Activated T-cell treated with anti-CD3 and anti-CD28 coated beads, Interleukin-2, amount 50 U/mL, for 48 hours (primary cell): Measurements from ENCODE around the gene LAMTOR4.
"Not testable (repeated sequence)": the region's sequence is repeated elsewhere in the genome, so short reads cannot be mapped to it uniquely, and the experiment has no call there.

Experiments used
- DNase-seq, 2 experiments: peaks; one replicate each; pipeline ENCODE4 v3.0.0-alpha.2; 2020

LAMTOR4 gene

GRCh38 chr7:100173806-100174495 is 25.2 kb downstream of the LAMTOR4 start:
- DNase-seq, result no peak

DNA sequence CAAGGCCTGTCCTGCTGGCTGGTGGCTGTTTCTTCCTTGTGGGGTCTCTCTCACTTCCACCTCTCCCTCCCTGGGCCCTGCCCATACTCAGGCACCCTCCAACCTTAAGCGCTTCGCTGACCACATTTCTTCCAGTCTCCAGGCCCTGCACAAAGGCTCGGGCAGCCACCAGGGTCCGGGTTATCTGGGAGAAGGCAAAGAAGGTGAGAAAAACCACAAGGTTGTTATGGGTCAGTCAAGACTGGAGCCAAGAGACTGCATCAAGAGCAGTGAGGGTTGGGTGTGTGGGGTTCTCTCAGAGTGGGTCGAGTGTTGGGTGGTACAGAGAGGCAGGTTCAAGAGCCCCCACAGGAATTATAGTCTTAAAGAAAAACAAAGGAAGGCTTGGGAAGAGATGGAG is 25.9 kb downstream of the LAMTOR4 start:
- DNase-seq, result no peak

DNA sequence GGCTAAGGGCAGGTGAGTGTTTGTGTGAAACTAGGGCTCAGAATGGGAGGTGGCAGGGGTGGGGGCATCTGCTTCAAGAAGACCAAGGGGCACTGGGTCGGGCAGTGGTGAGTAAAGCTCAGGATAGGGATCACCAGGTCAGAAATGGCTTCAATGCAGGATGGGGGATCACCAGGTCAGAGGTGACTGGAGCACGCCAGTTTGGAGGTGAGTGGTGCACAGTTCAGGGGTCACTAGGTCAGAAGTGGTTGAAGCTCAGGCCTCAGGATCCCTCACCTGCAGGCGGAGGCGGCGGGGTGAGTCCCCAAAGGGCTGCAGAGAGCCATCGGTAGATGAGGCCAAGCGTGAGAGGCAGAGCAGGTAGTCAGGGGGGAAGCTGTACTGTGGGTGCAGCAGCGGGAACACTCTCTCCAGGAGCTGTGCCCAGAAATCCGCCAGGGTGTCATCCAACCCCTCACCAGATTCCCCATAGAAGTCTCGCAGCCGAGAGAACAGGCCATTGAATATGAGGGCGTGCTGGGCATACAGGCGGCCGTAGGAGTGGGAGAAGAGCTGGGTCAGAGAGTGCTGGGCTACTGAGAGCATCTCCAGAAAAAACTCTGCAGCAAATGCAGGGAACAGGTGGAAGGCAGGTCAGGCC is 26.7 kb downstream of the LAMTOR4 start:
- DNase-seq, result no peak

GRCh38 chr7:100176096-100177044 is 27.7 kb downstream of the LAMTOR4 start:
- DNase-seq, result no peak

DNA sequence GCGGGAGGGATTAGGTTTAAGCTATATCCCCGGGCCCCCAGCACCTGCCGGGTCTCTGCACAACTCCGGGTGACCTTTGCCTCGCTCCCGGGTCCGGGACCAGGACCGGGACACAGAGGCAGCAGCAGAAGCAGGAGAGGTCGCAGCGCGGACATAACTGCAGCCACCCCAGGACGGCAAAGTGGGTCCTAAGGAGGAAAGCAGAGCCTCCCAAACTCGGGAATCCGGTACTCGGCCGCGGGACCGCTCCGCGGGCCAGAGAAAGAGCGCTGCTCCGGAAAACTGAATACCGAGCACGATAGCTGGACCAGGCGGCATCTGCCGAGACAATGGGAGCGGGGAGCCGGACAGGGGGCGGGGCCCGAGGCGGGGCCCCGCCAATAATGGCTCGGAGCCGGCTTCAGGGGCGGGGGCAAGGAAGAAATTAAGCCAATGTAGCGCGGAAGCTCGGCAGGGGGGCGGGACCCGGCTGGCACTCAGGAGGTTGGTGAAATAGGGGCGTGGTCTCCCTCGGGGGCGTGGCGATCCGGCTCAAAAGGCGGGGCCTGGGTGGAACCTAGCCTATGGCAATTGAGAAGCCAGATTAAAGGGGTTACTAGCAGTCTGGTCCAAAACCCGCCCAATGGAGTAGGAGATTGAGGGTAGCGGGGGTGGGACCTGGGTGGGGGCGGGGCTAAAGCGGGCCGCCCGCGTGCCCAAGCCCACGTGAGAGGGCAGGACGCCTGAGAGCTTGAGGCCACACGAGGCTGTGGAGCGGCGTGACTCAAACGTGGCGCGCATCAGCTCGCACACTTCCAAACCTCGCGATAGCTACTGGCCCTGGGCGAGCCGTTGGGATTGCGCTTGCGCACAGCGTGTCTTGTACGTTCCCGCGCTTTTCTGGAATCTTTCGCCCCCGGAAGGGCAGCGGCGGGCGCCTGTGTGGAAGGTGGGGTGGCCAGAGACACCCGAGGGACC is 28.6 kb downstream of the LAMTOR4 start, which contains the start of the genes GPC2 and STAG3:
Gene GPC2, minus strand, starts transcription at position 337 of the 957 bp plus-strand sequence. Its CDS starts 182 bp downstream, at position 155.
Gene STAG3, plus strand, starts transcription at position 874 of the 957 bp plus-strand sequence. CDS start 2,639 bp downstream, outside the sequence.
- peak; percentile 100 for DNase-seq

GRCh38 chr7:100180084-100180483 is 31.4 kb downstream of the LAMTOR4 start:
- DNase-seq, result not testable (repeated sequence)

DNA sequence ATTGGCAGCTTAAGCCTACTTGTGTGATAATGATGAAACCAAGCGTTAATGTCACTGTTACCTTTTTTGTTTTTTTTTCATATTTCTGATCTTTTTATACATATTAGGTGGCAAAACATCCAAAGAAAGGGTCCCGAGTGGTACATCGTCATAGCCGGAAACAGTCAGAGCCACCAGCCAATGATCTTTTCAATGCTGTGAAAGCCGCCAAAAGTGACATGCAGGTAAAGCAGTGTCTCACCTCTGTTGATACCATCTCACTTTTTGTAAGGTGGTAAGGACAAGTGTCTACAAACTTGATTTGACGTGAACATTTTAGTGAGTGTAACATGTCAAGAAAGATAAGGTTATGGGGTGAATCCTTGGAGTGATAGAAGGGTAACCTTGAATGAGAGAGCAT is 33.9 kb downstream of the LAMTOR4 start:
- not testable (repeated sequence) for DNase-seq

GRCh38 chr7:100183090-100183489 is 34.4 kb downstream of the LAMTOR4 start:
- not testable (repeated sequence) for DNase-seq

- DNase-seq, result no peak
Observed at GRCh38 chr7:100185726-100186125, 37.0 kb downstream of the LAMTOR4 start.

- no peak for DNase-seq
Observed at GRCh38 chr7:100189061-100189460, 40.3 kb downstream of the LAMTOR4 start.

GRCh38 chr7:100190048-100190711 is 41.5 kb downstream of the LAMTOR4 start:
- no peak for DNase-seq

DNA sequence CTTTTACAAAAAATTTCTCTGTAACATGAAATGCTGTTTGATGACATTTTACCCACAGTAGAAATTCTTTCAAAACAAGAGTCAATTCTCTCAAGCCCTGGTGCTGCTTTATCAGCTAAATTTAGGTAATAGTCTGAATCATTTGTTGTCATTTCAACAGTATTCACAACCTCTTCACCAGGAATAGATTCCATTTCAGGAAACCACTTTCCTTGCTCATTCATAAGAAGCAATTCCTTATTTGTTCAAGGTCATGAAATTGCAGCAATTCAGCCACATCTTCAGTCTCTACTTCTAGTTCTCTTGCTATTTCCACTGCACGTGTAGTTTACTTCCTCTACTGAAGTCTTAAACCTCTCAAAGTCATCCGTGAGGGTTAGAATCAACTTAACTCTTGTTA is 43.1 kb downstream of the LAMTOR4 start:
- DNase-seq, result no peak

DNA sequence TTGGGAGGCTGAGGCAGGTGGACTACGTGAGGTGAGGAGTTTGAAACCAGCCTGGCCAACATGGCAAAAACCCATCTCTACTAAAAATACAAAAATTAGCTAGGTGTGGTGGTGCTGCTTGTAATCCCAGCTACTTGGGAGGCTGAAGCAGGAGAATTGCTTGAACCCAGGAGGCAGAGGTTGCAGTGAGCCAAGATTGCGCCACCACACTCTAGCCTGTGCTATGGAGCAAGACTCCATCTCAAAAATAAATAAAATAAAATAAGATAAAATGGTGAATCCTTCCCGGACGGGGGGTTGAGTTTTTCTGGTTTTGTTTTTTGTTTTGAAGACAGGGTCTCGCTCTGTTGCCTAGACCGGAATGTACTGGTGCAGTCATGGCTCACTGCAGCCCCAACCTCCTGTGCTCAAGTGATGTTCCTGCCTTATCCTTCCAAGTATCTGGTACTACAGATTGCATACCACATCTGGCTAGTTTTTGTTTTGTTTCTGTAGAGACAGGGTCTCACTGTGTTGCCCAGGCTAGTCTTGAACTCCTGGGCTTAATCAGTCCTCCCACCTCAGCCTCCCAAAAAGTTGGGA is 43.7 kb downstream of the LAMTOR4 start:
- not testable (repeated sequence) for DNase-seq

DNA sequence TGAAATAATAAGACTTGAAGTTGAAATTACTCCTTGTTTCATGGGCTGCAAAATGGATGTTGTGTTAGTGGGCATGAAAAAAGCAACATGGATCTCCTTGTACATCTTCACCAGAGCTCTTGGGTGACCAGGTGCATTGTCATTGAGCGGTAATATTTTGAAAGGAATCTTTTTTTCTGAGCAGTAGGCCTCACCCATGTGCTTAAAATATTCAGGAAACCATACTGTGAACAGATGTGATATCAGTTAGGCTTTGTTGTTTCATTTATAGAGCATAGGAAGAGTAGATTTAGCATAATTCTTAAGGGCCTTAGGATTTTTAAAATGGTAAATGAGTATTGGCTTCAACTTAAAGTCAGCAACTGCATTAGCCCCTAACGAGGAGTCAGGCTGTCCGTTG is 44.3 kb downstream of the LAMTOR4 start:
- no peak for DNase-seq

GRCh38 chr7:100195222-100195621 is 46.5 kb downstream of the LAMTOR4 start:
- no peak for DNase-seq

- DNase-seq, result not testable (repeated sequence)
Observed at GRCh38 chr7:100195901-100196322, 47.2 kb downstream of the LAMTOR4 start.

- DNase-seq, result no peak
Observed at GRCh38 chr7:100198266-100198665, 49.5 kb downstream of the LAMTOR4 start.

DNA sequence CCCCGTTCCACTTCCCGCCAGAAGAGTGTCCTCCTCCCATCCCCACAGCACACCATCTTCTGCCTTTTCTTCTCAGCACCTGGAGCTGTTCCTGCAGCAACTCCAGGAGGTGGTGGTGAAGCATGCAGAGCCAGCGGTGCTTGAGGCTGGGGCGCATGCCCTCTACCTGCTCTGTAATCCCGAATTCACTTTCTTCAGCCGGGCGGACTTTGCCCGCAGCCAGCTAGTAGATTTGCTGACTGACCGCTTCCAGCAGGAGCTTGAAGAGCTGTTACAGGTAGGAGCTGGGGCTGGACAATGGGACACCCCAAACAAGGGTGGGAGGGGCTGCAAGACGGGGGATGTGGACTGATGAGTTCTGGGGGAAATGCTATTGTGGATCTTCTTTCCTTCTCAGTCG is 52.0 kb downstream of the LAMTOR4 start:
- DNase-seq, result no peak
